HEK293 (cell line): ENCODE data around the gene MSANTD2.

Experiments used
- CTCF ChIA-PET: fragments of 350-600 bp; formaldehyde crosslinking; extraction: SDS; loops from one replicate; lab custom pipeline; 2021; ENCODE audit warnings: antibody characterized with exemption; lab: Yijun Ruan, JAX
- POLR2A ChIA-PET: fragments of 300-600 bp; formaldehyde crosslinking; extraction: SDS; loops from one replicate; lab custom pipeline; 2020; ENCODE audit warnings: antibody characterized with exemption, inconsistent platforms; lab: Yijun Ruan, JAX
- H3K27ac ChIP-seq: fragments of 200-500 bp; sonication (Bioruptor generic); 2 replicates; pipeline ENCODE4 v1.5.1; 2014; ENCODE audit warnings: low read depth, low read length, control low read depth, inconsistent platforms; ENCODE audit errors: extremely low read depth
- H3K36me3 ChIP-seq, 2 experiments: fragments of 200-500 bp in 1 of 2; sonication (Bioruptor generic) in 1 of 2; 1 replicate in 1 of 2; 2 replicates in 1 of 2; pipeline ENCODE4 v1.5.1; 2014 to 2017; ENCODE audit warnings: inconsistent platforms in 2 of 2, low read length in 2 of 2; ENCODE audit not compliant: control insufficient read depth in 2 of 2, insufficient read depth in 1 of 2
- H3K4me1 ChIP-seq: fragments of 200-500 bp; sonication (Bioruptor generic); 2 replicates; pipeline ENCODE4 v1.5.1; 2014; ENCODE audit warnings: mild to moderate bottlenecking, low read length, inconsistent platforms; ENCODE audit not compliant: control insufficient read depth, insufficient read depth
- H3K4me3 ChIP-seq: 2 replicates; pipeline ENCODE4 v1.5.1; 2011; ENCODE audit warnings: low read depth, mild to moderate bottlenecking, control low read depth, low read length, moderate library complexity
- H3K9me3 ChIP-seq: fragments of 200-500 bp; sonication (Bioruptor generic); 2 replicates; pipeline ENCODE4 v1.5.1; 2014; ENCODE audit warnings: low read depth, low read length, inconsistent platforms; ENCODE audit not compliant: control insufficient read depth, insufficient read depth
- SCRT1 ChIP-seq: fragments of 450-650 bp; formaldehyde crosslinking; IDR thresholded peaks from 2 replicates; pipeline ENCODE4 v1.5.1; 2016; ENCODE audit warnings: missing biosample characterization, missing genetic modification characterization, borderline replicate concordance
- SETDB1 ChIP-seq: IDR thresholded peaks from one replicate; pipeline ENCODE4 v1.6.1; 2017; ENCODE audit warnings: mild to moderate bottlenecking, low read length, moderate library complexity, mixed read lengths; ENCODE audit not compliant: insufficient read length
- ZBTB44 ChIP-seq: fragments of 450-650 bp; IDR thresholded peaks from 2 replicates; pipeline ENCODE4 v1.5.1; 2018; ENCODE audit warnings: missing biosample characterization, mild to moderate bottlenecking, missing genetic modification characterization
- ZFHX2 ChIP-seq: fragments of 450-650 bp; formaldehyde crosslinking; conservative IDR thresholded peaks from 2 replicates; pipeline ENCODE4 v1.5.1; 2016; ENCODE audit warnings: missing biosample characterization, missing genetic modification characterization
- ZNF184 ChIP-seq: fragments of 450-650 bp; IDR thresholded peaks from 2 replicates; pipeline ENCODE4 v1.5.1; 2018; ENCODE audit warnings: missing biosample characterization, mild to moderate bottlenecking, missing genetic modification characterization
- ZNF280D ChIP-seq: fragments of 450-650 bp; formaldehyde crosslinking; IDR thresholded peaks from 2 replicates; pipeline ENCODE4 v1.5.1; 2016; ENCODE audit warnings: missing biosample characterization, missing genetic modification characterization
- ZNF513 ChIP-seq: fragments of 450-650 bp; IDR thresholded peaks from 2 replicates; pipeline ENCODE4 v1.5.1; 2018; ENCODE audit warnings: missing biosample characterization, missing genetic modification characterization
- ZNF514 ChIP-seq: fragments of 450-650 bp; formaldehyde crosslinking; IDR thresholded peaks from 2 replicates; pipeline ENCODE4 v1.5.1; 2016; ENCODE audit warnings: missing biosample characterization, missing genetic modification characterization
- ZNF549 ChIP-seq: fragments of 450-650 bp; IDR thresholded peaks from 2 replicates; pipeline ENCODE4 v1.5.1; 2018; ENCODE audit warnings: missing biosample characterization, missing genetic modification characterization, mild to moderate bottlenecking, inconsistent platforms, moderate library complexity
- ZNF560 ChIP-seq: fragments of 450-650 bp; formaldehyde crosslinking; IDR thresholded peaks from 2 replicates; pipeline ENCODE4 v1.5.1; 2017; ENCODE audit warnings: missing biosample characterization, missing genetic modification characterization, borderline replicate concordance
- ZNF664 ChIP-seq: fragments of 450-650 bp; formaldehyde crosslinking; IDR thresholded peaks from 2 replicates; pipeline ENCODE4 v1.5.1; 2016; ENCODE audit warnings: missing biosample characterization, missing genetic modification characterization
- ZNF707 ChIP-seq: fragments of 450-650 bp; formaldehyde crosslinking; IDR thresholded peaks from 2 replicates; pipeline ENCODE4 v1.5.1; 2016; ENCODE audit warnings: missing biosample characterization, missing genetic modification characterization
- ZNF76 ChIP-seq: fragments of 450-650 bp; formaldehyde crosslinking; IDR thresholded peaks from 2 replicates; pipeline ENCODE4; 2016; ENCODE audit warnings: low read depth, missing biosample characterization, missing genetic modification characterization, borderline replicate concordance
- ZSCAN16 ChIP-seq: fragments of 450-650 bp; formaldehyde crosslinking; IDR thresholded peaks from 2 replicates; pipeline ENCODE4 v1.5.1; 2016; ENCODE audit warnings: missing biosample characterization, missing genetic modification characterization
- ZSCAN23 ChIP-seq: fragments of 450-650 bp; formaldehyde crosslinking; IDR thresholded peaks from 2 replicates; pipeline ENCODE4 v1.5.1; 2016; ENCODE audit warnings: missing biosample characterization, missing genetic modification characterization

Gene MSANTD2

GRCh38 chr11:124779568-124779967, 20.6 kb downstream of the MSANTD2 start:
- H3K36me3 ChIP-seq, result peaks cover 0 to 9% of the 10 kb centered on the region in 2 experiments; a peak in 1 of 3 replicates
- POLR2A ChIA-PET, result interaction anchor here (0.6 to 1.4 kb wide), 2 partner anchors 10 to 16 kb away, joined by 5 to 10 read pairs; no protein-coding TSS in a partner anchor

GRCh38 chr11:124778281-124778680, 21.9 kb downstream of the MSANTD2 start:
- POLR2A ChIA-PET, result interaction anchor here (1.4 kb wide), 1 partner anchor 8 kb away, joined by 5 read pairs; no protein-coding TSS in a partner anchor
- Histone ChIP-seq H3K4me1 (no peaks in the 10 kb centered on the region), H3K4me3 (no peak overlapping the region), H3K36me3 (peaks cover 0 to 19% of the 10 kb centered on the region in 2 experiments; a peak in 1 of 3 replicates), H3K9me3 (no peaks in the 10 kb centered on the region), H3K27ac (no peak overlapping the region)
- TF ChIP-seq ZBTB44 (tag by site-specific recombination), result no peak
- TF ChIP-seq ZNF76 (tag by site-specific recombination), result no peak
- TF ChIP-seq ZNF280D (tag by site-specific recombination), result no peak
- no peak for TF ChIP-seq ZNF184
- TF ChIP-seq ZNF513, result no peak
- no peak for TF ChIP-seq ZSCAN23 (tag by site-specific recombination)
- no peak for TF ChIP-seq ZNF560
- CTCF ChIA-PET, result interaction anchor here (0.5 to 3.0 kb wide), 12 partner anchors 9 to 134 kb away, joined by 3 to 20 read pairs (median 5); partner anchors contain the start of gene ESAM

More at GRCh38 chr11:124779568-124779967, 20.6 kb downstream of the MSANTD2 start:
- TF ChIP-seq ZSCAN16 (tag by site-specific recombination) (no peak), ZNF549 (tag by site-specific recombination) (no peak)
- Histone ChIP-seq H3K27ac (no peak overlapping the region), H3K9me3 (no peaks in the 10 kb centered on the region), H3K4me3 (no peak overlapping the region), H3K4me1 (no peaks in the 10 kb centered on the region)
- CTCF ChIA-PET, result interaction anchor here (0.6 to 3.0 kb wide), 9 partner anchors 10 to 135 kb away, joined by 3 to 20 read pairs (median 5); no protein-coding TSS in a partner anchor

GRCh38 chr11:124776865-124777645, 23.2 kb downstream of the MSANTD2 start:
- H3K36me3 ChIP-seq, result peaks cover 0 to 21% of the 10 kb centered on the region in 2 experiments; a peak in 1 of 3 replicates
- no peak for TF ChIP-seq SETDB1
- no peak for TF ChIP-seq ZNF707
- no peak for TF ChIP-seq ZNF664 (tag by site-specific recombination)
- no peak for TF ChIP-seq ZFHX2 (tag by site-specific recombination)
- TF ChIP-seq ZNF514, result no peak
- no peak for TF ChIP-seq SCRT1 (tag by site-specific recombination)
- ChIA-PET POLR2A (no interaction called here), CTCF (interaction anchor here (0.6 to 3.0 kb wide), 3 partner anchors 10 to 16 kb away, joined by 3 to 20 read pairs (median 4); partner anchors contain the start of gene ESAM)
- no peaks in the 10 kb centered on the region for H3K9me3 ChIP-seq
- no peak overlapping the region for H3K4me3 ChIP-seq
- no peak overlapping the region for H3K27ac ChIP-seq
- H3K4me1 ChIP-seq, result no peaks in the 10 kb centered on the region
